ENCODE data around the gene FLVCR2.

DNA sequence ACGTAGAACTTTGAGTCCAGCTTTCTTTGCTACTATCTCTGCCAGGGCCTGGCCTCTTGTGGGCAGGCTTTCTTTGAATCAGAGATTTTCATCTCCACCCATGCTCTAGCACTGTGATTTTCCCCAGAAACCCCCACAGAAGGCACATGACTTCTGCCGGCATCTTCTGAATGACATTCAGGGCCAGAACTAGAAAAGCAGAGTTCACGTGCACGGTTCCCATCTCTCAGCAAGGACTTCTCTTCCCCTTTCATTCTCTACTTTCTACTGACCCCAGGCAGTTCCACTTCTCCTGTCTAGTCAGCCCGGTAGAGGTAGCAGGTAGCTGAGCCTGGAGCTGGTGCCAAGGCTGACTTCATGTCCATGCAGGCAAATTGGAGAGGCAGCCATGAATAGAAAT, 29.3 kb upstream of the FLVCR2 start:
- TF ChIP-seq, protein P1, sequence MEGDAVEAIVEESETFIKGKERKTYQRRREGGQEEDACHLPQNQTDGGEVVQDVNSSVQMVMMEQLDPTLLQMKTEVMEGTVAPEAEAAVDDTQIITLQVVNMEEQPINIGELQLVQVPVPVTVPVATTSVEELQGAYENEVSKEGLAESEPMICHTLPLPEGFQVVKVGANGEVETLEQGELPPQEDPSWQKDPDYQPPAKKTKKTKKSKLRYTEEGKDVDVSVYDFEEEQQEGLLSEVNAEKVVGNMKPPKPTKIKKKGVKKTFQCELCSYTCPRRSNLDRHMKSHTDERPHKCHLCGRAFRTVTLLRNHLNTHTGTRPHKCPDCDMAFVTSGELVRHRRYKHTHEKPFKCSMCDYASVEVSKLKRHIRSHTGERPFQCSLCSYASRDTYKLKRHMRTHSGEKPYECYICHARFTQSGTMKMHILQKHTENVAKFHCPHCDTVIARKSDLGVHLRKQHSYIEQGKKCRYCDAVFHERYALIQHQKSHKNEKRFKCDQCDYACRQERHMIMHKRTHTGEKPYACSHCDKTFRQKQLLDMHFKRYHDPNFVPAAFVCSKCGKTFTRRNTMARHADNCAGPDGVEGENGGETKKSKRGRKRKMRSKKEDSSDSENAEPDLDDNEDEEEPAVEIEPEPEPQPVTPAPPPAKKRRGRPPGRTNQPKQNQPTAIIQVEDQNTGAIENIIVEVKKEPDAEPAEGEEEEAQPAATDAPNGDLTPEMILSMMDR (IDR thresholded peaks at IDR 0.05; ENCODE audit: low read depth, low read length, poor library complexity, severe bottlenecking) = no peak
- no peak for TF ChIP-seq EZH2phosphoT487 (IDR thresholded peaks at IDR 0.05; ENCODE audit: borderline replicate concordance, low read length)

Measured in DOHH2 (cell line).